ENCODE measurements around the gene PEX11B.

DNA sequence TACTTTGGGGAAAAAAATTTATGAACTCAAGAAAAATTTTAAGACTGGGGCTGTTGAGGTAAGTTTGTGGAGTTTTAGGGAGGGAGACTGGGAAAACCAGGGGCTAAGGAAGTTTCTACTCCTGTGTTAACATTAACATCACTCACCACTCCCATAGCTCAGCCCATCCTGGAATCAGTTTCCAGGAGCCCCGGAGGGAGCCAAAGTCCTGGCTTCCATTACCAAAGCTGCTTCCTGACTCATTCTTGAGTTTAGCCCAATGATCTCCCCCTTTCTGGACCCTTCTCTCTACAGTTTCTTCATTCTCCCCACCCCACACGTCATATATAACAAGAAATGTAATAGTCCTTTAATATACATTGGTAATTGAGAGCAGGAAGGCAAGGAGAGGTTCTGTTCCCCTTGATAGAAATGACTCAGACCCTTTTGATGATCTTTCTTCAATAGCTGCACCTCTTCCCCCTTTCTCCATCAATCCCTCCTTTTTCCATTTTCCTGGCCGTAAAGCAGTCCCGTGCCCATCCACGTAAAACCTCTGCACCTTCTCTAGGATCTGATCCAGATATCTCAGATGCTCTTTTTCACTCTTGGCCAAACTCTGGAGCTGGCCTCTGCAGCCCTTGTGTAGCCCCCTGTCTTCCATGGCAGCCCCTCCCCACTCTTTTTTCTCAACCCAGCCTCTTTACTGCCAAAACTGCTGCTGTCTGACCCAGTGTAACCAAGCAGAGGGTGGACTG lies 55.1 kb downstream of the PEX11B start:
- TF ChIP-seq POLR2A (IDR thresholded peaks at IDR 0.05), result no peak
- TF ChIP-seq, protein P1, sequence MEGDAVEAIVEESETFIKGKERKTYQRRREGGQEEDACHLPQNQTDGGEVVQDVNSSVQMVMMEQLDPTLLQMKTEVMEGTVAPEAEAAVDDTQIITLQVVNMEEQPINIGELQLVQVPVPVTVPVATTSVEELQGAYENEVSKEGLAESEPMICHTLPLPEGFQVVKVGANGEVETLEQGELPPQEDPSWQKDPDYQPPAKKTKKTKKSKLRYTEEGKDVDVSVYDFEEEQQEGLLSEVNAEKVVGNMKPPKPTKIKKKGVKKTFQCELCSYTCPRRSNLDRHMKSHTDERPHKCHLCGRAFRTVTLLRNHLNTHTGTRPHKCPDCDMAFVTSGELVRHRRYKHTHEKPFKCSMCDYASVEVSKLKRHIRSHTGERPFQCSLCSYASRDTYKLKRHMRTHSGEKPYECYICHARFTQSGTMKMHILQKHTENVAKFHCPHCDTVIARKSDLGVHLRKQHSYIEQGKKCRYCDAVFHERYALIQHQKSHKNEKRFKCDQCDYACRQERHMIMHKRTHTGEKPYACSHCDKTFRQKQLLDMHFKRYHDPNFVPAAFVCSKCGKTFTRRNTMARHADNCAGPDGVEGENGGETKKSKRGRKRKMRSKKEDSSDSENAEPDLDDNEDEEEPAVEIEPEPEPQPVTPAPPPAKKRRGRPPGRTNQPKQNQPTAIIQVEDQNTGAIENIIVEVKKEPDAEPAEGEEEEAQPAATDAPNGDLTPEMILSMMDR (IDR thresholded peaks at IDR 0.05), result no peak

Data from right lobe of liver (tissue), 4 donors.